Stimulated activated CD8-positive, alpha-beta memory T cell treated with anti-CD3 and anti-CD28 coated beads, Interleukin-12 subunit alpha, Interleukin-12 subunit beta, amount 100 ng/mL, for 4 hours (primary cell): Measurements from ENCODE around the gene SLC48A1.
A peak's percentile ranks its signal among the peaks of the same experiment; 100 is the strongest.
"Not testable (repeated sequence)": the region's sequence is repeated elsewhere in the genome, so short reads cannot be mapped to it uniquely, and the experiment has no call there.

Source experiments
- DNase-seq: peaks from one replicate; pipeline ENCODE4 v3.0.0-alpha.2; 2020; ENCODE audit warnings: low read depth

Gene SLC48A1

GRCh38 chr12:47811581-47812484, 38.8 kb downstream of the SLC48A1 start:
- no peak for DNase-seq

DNA sequence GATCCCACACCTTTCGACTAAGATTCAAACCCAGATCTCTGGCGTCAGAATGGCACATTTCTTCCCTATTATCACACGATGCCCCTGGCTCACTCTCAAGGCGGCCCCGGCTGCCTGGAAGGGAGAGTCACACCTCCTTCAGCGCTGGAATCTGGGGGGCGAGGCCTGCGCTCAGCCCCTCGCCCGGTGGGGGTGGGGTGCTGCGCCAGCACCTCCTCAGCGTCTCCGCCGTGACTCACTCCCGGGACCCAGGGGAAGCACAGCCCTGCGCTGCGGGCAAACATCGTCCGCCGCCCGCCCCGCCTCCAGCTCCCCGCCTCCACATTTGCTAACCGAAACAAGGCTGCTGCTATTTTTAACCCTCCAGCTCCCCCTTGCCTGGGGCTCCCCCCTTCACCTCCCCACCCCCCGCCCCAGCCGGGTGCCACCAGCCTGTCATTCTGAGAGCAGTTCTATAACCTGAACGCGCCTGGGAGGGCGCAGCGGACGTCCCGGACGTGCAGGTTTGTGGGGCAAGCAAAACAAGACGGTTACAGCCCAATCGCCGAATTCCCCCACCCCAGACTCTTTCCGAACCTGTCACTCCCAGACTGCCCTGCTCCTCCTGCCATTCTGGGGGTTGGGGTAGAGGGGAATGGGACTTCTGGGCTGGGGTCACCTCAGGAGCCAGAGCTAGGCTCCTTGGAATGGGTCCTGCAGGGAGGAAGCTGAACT, 39.9 kb downstream of the SLC48A1 start:
- peak; percentile 90 for DNase-seq

DNA sequence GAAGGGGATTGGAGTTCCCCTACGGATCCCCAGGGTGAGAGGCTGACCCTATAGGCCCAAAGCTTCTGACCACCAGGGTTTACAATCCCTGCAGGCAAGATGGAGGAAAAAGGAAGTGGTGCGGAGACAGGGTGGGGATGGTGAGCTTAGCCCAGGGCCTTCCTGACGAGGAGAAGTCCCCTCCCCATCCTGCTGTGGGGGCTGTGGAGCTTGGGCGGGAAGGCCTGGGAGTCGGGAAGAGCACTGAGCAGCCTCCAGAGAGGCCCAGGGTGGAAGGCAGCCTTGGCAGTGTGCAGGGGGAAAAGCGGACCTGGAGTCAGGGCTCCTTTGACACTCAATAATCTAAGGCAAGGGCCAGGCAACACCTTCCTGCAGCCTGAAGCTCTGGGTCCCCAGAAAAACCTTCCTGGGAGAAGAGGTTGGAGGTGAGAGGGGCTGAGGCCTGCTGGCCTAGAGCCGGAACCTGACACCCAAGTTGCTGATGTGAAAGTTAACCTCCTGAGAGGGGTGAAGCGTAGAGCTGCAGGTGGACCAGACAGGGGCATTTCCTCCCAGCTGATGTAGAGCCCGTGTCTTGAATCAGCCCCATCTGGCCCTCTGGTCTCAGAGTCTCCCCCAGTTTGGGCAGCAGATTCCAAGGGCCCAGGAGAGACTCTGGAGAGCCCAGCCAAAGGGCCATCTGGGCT, 40.6 kb downstream of the SLC48A1 start:
- no peak for DNase-seq

DNA sequence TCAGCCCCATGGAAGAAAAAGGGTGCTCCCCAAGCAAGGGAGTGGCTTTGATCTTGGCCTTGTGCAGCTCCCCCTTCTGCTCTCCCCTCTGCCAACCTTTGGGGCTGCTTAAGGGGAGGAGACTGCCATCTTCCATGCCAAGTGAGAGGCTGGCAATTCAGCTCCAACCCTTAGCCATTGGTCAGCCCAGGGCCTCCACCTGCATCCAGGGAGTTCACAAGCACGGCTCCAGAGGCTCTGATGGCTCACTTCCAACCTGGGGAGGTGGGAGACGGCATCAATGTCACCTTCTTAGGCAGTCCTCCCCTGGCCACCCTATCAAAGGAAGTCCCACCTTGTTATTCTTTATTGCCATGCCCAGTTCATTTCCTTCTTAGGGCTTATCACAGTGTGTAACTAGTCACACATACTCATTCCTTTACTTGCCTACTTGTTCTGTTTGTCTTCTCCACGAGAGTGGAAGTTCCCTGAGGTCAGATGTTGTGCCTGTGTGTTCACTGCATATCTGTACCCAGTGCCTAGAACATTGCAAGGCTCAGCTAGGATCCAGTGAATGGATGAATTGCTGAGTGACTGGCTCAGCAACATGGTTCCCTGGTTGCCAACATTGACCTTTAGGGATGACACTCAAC, 41.6 kb downstream of the SLC48A1 start:
- no peak for DNase-seq

DNA sequence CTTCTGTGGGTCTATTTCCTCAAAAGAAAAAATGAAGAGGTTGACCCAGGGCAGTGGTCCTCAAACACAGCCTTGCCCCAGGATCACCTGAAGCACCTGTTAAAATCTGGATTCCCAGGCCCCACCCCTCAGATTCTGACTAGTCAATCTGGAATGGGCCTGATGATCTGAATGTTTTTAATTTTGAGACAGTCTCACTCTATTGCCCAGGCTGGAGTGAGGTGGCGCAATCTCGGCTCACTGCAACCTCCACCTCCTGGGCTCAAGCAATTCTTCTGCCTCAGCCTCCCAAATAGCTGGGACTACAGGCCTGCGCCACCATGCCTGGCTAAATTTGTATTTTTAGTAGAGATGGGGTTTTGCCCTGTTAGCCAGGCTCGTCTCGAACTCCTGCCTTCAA, 42.4 kb downstream of the SLC48A1 start:
- not testable (repeated sequence) for DNase-seq

DNA sequence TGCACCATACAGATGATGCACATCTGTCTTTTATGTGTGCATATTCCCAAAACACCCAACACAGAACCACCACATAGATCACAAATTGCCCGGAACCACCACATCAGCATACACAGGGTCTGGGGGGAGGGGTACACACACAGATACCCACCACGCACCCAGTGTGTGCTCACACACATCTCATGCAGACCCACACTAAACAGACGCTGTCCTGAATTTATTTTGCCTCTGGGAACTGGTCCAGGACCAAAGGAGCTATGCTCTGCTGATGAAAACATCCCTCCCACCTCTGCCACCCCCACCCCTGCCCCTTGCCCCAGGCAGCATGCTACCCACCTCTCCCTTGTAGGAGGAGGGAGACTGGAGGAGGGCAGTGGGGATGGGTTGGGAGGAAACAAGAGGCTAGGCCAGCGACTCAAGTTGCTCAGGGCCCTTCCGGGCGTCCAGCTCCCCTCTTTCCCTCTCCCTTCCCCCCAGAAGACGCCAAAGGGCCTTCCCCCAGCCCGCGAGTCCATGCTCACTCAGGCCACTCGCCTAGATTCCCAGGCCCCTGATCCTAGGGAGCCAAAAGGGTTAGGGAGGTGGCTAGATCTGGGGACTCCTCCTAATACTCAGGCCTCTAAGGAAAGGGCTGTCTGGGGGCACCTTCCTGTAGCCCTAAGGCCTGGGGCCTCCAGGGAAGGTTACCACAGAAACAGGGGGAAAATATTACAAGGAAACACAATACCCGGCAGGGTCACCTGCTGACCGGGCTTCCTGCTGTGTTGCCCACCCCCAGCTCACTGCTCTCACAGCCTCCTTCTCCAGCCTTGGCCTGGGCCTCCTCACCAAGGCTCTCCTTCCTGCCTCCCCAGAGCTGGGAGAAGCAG, 43.6 kb downstream of the SLC48A1 start:
- DNase-seq: no peak

- DNase-seq: no peak
Observed at GRCh38 chr12:47817272-47818006, 44.4 kb downstream of the SLC48A1 start.

DNA sequence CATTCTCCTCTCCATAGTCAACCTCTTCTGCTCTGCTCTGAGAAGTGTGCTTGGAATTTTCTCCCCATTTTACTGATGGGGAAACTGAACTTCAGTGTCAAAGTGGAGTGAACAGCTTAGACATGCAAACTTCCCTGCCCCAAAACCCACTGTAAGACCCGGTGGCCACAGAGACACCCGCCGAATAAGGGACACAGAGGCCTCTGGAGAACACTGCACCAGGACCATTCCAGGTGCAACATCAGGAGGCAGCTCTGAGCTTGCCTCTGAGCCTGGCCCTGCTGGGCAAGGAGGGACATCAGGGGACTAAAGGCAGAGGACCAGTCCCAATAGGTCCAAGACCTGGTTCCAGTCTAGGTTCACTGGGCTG, 45.0 kb downstream of the SLC48A1 start:
- DNase-seq: no peak

- DNase-seq: no peak
Observed at GRCh38 chr12:47818467-47819137, 45.6 kb downstream of the SLC48A1 start.

DNA sequence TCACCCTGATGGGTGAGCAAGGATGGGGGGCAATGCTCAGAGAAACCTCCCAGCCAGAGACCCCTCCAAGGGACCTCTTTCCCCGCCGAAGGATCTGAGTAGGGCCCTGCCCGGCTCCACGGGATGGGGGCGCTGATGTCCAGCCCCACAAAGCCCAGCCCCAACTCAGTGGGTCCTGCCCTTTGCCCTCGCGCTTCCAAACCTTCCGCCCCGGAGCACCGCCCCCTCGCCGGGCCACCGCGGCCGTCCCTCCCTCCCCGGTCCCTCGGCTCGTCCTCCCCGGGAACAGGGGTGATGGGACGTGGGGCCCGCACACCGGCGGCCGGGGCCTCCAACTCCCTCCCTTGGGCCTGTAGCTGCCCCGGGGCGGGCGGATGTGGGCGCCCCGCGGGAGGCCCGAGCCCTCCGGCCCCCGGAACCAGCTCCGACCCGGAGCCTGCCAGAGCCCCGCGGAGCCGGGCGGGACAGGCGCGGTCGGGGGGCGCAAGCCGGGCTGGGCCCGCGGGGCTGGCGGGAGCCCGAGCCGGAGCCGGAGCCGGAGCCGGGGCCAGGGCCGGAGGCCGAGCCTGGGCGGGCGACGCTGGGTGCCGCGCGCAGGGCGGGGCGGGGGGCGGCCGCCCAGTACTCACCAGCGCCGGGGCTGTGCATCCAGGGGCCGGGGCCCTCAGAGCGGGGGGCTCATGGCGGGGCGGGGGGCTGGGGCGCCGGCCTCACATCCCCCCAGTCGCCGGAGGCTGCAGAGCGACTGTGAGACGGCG, 46.3 kb downstream of the SLC48A1 start:
- DNase-seq: no peak

DNA sequence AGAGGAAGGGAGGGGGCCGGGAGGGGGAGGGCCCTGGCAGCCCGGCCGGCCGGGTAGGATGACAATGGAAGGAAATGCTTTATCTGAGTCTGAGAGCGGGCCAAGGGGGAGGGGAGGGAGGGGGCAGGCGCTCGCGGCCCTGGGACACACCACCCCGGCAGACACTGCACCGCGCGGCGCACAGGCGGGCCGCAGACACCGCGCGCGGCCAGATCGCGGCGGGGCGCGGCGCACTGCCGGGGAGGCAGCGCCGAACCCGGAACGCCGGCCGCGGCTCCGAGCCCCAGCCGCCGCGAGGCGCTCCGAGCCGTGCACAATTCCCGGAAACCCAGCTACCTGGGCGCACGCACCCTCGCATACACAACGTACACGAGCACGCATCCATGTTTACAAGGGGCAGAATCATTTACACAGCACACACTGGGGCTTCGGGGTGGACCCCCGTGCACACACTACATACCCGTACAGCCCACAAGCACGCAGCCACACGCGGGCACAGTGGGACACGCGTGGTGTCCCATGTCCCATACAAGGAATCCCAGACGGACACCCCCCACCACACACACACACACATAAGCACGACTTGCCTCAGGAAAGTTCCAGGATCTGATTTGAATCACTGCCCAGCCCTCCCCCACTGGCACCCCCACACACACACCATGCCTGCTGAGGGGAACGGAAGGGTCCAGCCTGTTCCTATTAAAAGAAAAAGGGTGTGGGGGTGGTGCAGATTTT, 47.0 kb downstream of the SLC48A1 start, which contains the start of gene HDAC7:
Gene HDAC7 (minus strand): TSS at position 8 of the 735 bp plus-strand sequence. CDS start 118 bp downstream, outside the sequence.
- peak; percentile 62 for DNase-seq

DNA sequence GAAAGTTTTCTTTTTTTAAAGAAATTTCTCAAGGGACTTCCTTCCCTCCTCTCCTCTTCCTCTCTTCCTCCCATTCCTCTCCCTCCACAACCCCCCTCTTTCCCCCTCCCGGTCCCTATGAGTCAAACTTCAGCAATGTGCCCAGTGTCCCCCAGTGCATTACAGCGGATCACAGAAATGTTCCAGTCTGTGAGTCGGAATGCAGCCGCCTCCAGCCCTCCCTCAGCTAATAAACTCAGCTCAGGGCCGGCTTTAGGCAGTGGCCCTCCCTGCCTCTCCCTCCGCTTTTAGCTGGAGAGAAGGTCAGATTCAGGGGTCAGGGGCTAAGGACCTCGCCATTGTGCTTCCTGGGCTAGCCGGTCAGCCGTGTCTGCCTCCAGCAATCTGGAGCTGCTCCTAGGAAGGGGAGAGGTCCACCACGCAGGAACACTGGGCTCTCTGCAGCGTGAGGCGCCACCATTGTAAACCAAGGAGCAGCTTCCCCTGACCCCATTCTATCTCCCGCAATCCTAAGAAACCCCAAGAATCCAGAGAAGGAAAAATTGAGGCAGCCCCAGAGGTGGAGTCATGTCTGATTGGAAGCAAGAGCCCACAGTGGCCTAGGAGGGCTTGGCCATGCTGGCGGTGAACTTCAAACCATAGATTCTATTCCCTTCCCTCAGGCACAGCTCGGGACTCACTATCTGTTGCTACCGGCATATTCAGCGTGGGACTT, 47.8 kb downstream of the SLC48A1 start:
- DNase-seq: no peak

- DNase-seq: no peak
Observed at GRCh38 chr12:47821346-47821706, 48.3 kb downstream of the SLC48A1 start.

DNA sequence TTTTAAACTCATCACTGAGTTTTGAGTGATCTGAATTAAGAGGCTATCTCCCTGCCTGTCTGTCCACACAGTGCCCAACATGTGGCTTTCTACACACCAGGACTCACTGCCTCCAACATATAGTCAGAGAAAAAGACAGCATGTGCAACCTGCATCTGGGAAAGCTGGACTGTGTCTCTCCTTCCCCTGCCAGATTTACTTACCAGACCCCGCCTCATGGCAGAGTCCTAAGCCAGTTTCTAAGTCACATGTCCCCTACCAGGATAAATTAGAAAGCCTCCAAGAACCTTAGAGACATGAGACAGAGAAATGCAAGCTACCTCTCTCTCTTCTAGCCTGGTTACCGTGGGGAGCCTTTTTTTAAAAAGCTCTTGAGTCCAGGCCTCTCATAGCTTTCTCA, 49.4 kb downstream of the SLC48A1 start:
- no peak for DNase-seq

DNA sequence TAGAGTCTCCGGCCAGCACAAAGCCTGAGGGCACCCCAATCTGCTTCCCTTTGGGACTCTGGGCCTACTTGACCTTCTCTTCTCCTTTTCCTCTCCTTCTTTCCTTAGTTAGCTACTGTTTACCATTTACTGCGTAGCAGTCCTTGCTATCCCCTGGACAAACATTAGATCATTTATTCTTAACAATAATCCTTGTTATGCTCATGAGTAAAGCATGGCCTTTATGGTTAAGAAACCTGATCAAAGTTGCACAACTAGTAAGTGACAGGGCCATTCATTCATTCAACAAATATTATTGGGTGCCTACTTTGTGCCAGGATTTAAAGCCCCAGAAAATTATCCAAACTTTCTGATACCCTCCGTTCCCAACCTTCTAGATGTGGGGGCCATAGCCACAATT, 49.8 kb downstream of the SLC48A1 start:
- no peak for DNase-seq

DNA sequence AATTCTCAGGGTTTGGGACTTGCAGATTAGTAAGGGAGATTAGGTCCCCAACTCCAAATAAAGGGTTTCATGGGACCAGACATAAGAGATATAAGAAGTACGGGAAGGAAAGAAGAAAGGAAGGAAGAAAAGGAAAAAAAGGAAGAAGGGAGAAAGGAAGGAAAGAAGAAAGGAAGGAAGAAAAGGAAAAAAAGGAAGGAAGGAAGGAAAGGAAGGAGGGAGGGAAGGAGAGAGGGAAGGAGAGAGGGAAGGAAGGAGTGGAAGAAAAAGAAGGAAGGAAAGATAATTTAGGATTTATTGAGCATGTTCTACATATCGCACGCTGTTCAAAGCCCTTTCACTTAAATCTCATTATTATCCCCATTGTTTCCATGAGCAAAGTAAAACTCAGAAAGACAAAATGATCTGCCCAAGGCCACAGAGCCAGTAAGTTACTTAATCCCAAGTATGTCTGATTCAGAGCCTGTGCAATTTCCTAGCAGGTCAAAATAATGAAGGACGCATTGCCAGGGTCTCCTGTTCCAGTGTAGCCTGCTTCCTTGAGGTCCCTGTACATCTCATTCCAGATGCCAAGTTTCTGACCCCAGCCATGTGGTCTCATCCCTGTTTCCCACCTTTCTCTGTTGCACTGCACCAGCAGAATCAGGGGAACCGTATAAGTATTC, 50.5 kb downstream of the SLC48A1 start:
- no peak for DNase-seq

GRCh38 chr12:47824198-47824597, 51.2 kb downstream of the SLC48A1 start:
- DNase-seq: no peak
